Vagina (tissue), 2 donors: ENCODE results near the gene GRIK3. TPM values are rescaled to one million over a fixed set of nuclear protein-coding genes. Genes with fewer than 3 reads are reported as not detected.

ENCODE experiments used
- DNase-seq, 2 donors: peaks; one replicate each; pipeline ENCODE4 v3.0.0-alpha.2; 2017; ENCODE audit errors: extremely low spot score in 2 of 2
- H3K27ac ChIP-seq: fragments of 200-600 bp; sonication (generic); one replicate; pipeline ENCODE4 v1.5.1; 2019
- H3K27me3 ChIP-seq: fragments of 200-600 bp; sonication (generic); one replicate; pipeline ENCODE4 v1.5.1; 2019
- H3K36me3 ChIP-seq, 2 donors: fragments of 200-600 bp; sonication (generic); one replicate each; pipeline ENCODE4 v1.5.1; 2017 to 2019
- H3K4me1 ChIP-seq: fragments of 200-600 bp; sonication (generic); one replicate; pipeline ENCODE4 v1.5.1; 2019
- H3K4me3 ChIP-seq, 2 donors: fragments of 200-600 bp; sonication (generic); 1 replicate in 1 of 2; 2 replicates in 1 of 2; pipeline ENCODE4 v1.5.1; 2016 to 2019
- H3K9me3 ChIP-seq: fragments of 200-600 bp; sonication (generic); one replicate; pipeline ENCODE4 v1.5.1; 2019
- CTCF ChIP-seq, 3 experiments: fragments of 450-650 bp in 2 of 3; fragments of 200-600 bp in 1 of 3; sonication (generic) in 1 of 3; IDR thresholded peaks; one replicate each; pipeline ENCODE4 v1.5.1; 2017 to 2019; ENCODE audit warnings: antibody characterized with exemption in 3 of 3, mild to moderate bottlenecking in 2 of 3, moderate library complexity in 2 of 3
- POLR2A ChIP-seq, 2 donors: fragments of 450-650 bp; IDR thresholded peaks; one replicate each; pipeline ENCODE4 v1.6.1; 2017; ENCODE audit warnings: antibody characterized with exemption in 2 of 2, mild to moderate bottlenecking in 2 of 2, moderate library complexity in 2 of 2
- POLR2AphosphoS5 ChIP-seq, 2 donors: sonication (generic); formaldehyde crosslinking; IDR thresholded peaks; one replicate each; pipeline ENCODE4 v1.9.0; 2017; ENCODE audit warnings: antibody characterized with exemption in 2 of 2, mild to moderate bottlenecking in 2 of 2, low read depth in 1 of 2; ENCODE audit not compliant: insufficient read depth in 1 of 2
- intact Hi-C: fragments of 100-400 bp; cut with DNase I; formaldehyde crosslinking; loops from one replicate; pipeline ENCODE4 v1.15.1; 2023
- total RNA-seq: library from RNA; depleted of rRNA; stranded (reverse); fragments of >200 nt; gene quantifications from one replicate; pipeline ENCODE4 v1.2.3, GENCODE V29; 2016

Gene GRIK3
- total RNA-seq, 1 donor from 2014 or later = 0.74 TPM

GRCh38 chr1:36938819-36939218 is 95.5 kb downstream of the GRIK3 start:
- intact Hi-C loops = no loop called here
- Histone ChIP-seq H3K4me1 (no peaks in the 10 kb centered on the region), H3K36me3 (no peaks in the 10 kb centered on the region), H3K9me3 (no peaks in the 10 kb centered on the region), H3K27me3 (no peaks in the 10 kb centered on the region), H3K27ac (no peak overlapping the region), H3K4me3 (no peak overlapping the region)
- TF ChIP-seq POLR2AphosphoS5 (IDR thresholded peaks at IDR 0.05; ENCODE audit: insufficient read depth in 1 of 2, low read depth in 1 of 2) = no peak
- TF ChIP-seq CTCF (IDR thresholded peaks at IDR 0.05) = no peak
- no peak for TF ChIP-seq POLR2A (IDR thresholded peaks at IDR 0.05)
- DNase-seq = no peak

- no peaks in the 10 kb centered on the region for H3K36me3 ChIP-seq
- DNase-seq = no peak
- H3K9me3 ChIP-seq = no peaks in the 10 kb centered on the region
- TF ChIP-seq POLR2A (IDR thresholded peaks at IDR 0.05) (no peak), CTCF (IDR thresholded peaks at IDR 0.05) (no peak), POLR2AphosphoS5 (IDR thresholded peaks at IDR 0.05; ENCODE audit: insufficient read depth in 1 of 2, low read depth in 1 of 2) (no peak)
- H3K27me3 ChIP-seq = no peaks in the 10 kb centered on the region
- no peak overlapping the region for H3K4me3 ChIP-seq
- no peak overlapping the region for H3K27ac ChIP-seq
- intact Hi-C loops = no loop called here
- H3K4me1 ChIP-seq = no peaks in the 10 kb centered on the region
Measured at GRCh38 chr1:36937371-36937770, 96.9 kb downstream of the GRIK3 start.

GRCh38 chr1:36934061-36934460 is 100.3 kb downstream of the GRIK3 start:
- intact Hi-C loops = no loop called here
- no peaks in the 10 kb centered on the region for H3K4me1 ChIP-seq

GRCh38 chr1:36927826-36928225 is 106.5 kb downstream of the GRIK3 start:
- no peaks in the 10 kb centered on the region for H3K27me3 ChIP-seq
- TF ChIP-seq CTCF (IDR thresholded peaks at IDR 0.05) = no peak
- TF ChIP-seq POLR2AphosphoS5 (IDR thresholded peaks at IDR 0.05; ENCODE audit: insufficient read depth in 1 of 2, low read depth in 1 of 2) = no peak
- TF ChIP-seq POLR2A (IDR thresholded peaks at IDR 0.05) = no peak
- no peaks in the 10 kb centered on the region for H3K9me3 ChIP-seq
- no peak for DNase-seq
- no peak overlapping the region for H3K4me3 ChIP-seq
- no peak overlapping the region for H3K27ac ChIP-seq
- no peaks in the 10 kb centered on the region for H3K36me3 ChIP-seq
- no peaks in the 10 kb centered on the region for H3K4me1 ChIP-seq
- intact Hi-C loops = no loop called here

More at GRCh38 chr1:36934061-36934460, 100.3 kb downstream of the GRIK3 start:
- Histone ChIP-seq H3K36me3 (no peaks in the 10 kb centered on the region), H3K27me3 (no peaks in the 10 kb centered on the region), H3K9me3 (no peaks in the 10 kb centered on the region), H3K27ac (no peak overlapping the region), H3K4me3 (no peak overlapping the region)
- TF ChIP-seq CTCF (IDR thresholded peaks at IDR 0.05) (no peak), POLR2AphosphoS5 (IDR thresholded peaks at IDR 0.05; ENCODE audit: insufficient read depth in 1 of 2, low read depth in 1 of 2) (no peak), POLR2A (IDR thresholded peaks at IDR 0.05) (no peak)
- no peak for DNase-seq

- Histone ChIP-seq H3K4me3 (no peak overlapping the region), H3K36me3 (no peaks in the 10 kb centered on the region), H3K4me1 (no peaks in the 10 kb centered on the region), H3K27me3 (no peaks in the 10 kb centered on the region), H3K9me3 (no peaks in the 10 kb centered on the region), H3K27ac (no peak overlapping the region)
- intact Hi-C loops = no loop called here
- DNase-seq = no peak
- TF ChIP-seq CTCF (IDR thresholded peaks at IDR 0.05) (no peak), POLR2AphosphoS5 (IDR thresholded peaks at IDR 0.05; ENCODE audit: insufficient read depth in 1 of 2, low read depth in 1 of 2) (no peak)
Measured at GRCh38 chr1:36925251-36925650, 109.1 kb downstream of the GRIK3 start.
